ENCODE measurements around the gene ABTB2. TPM values are rescaled to one million over a fixed set of nuclear protein-coding genes. Genes with fewer than 3 reads are reported as not detected.

Gene ABTB2
- total and polyA plus RNA-seq, 2 experiments from 2014 or later = 2.6 to 12.1 TPM

- H3K36me3 ChIP-seq (ENCODE audit: insufficient read depth) = no peaks in the 10 kb centered on the region
- Mint-ChIP-seq H3K36me3 (ENCODE audit: low read depth) (no peaks in the 10 kb centered on the region; the same call in 2 of the 3 replicates), H3K4me3 (no peak overlapping the region), H3K27ac (no peak overlapping the region), H3K27me3 (ENCODE audit: insufficient read depth, low read depth, poor library complexity) (peaks cover 25% of the 10 kb centered on the region), H3K9me3 (no peaks in the 10 kb centered on the region), H3K4me1 (peaks cover 23% of the 10 kb centered on the region)
- H2AFZ ChIP-seq = no peak overlapping the region
- no peak overlapping the region for H3K4me3 ChIP-seq
- no peak for ATAC-seq
- no peak for TF ChIP-seq POLR2AphosphoS5 (IDR thresholded peaks at IDR 0.05; ENCODE audit: low read depth)
- no peak for TF ChIP-seq EZH2phosphoT487 (IDR thresholded peaks at IDR 0.05; ENCODE audit: unreplicated experiment)
- TF ChIP-seq CREB1 (CRISPR knock-in tag; IDR thresholded peaks at IDR 0.05; ENCODE audit: low read depth) = no peak
- peaks cover 5% of the 10 kb centered on the region; the same call in 1 of the 2 replicates for H3F3A ChIP-seq (replicated peaks; ENCODE audit: low read depth)
- peaks cover 8% of the 10 kb centered on the region for H3K4me1 ChIP-seq (ENCODE audit: insufficient read depth)
- H3K9me2 ChIP-seq (ENCODE audit: insufficient read depth) = no peaks in the 10 kb centered on the region
- no peak for DNase-seq (ENCODE audit: low spot score)
- H3K27ac ChIP-seq (ENCODE audit: low read depth) = no peak overlapping the region
- H3K27me3 ChIP-seq (ENCODE audit: insufficient read depth) = peaks cover 32% of the 10 kb centered on the region
- peaks cover 62% of the 10 kb centered on the region for H3K79me2 ChIP-seq (replicated peaks; ENCODE audit: insufficient read depth)
- peaks cover 18% of the 10 kb centered on the region; the same call in 1 of the 2 replicates for H4K20me1 ChIP-seq (replicated peaks; ENCODE audit: insufficient read depth)
- no peak overlapping the region for H3K4me2 ChIP-seq
Measured at GRCh38 chr11:34353881-34354280, 3.9 kb downstream of the ABTB2 start.

- H4K20me1 ChIP-seq (replicated peaks; ENCODE audit: insufficient read depth) = peaks cover 18% of the 10 kb centered on the region; the same call in 1 of the 2 replicates
- no peak for DNase-seq (ENCODE audit: low spot score)
- TF ChIP-seq EZH2 (IDR thresholded peaks at IDR 0.05; ENCODE audit: low read depth, unreplicated experiment) (no peak), ZNF114 (CRISPR knock-in tag; IDR thresholded peaks at IDR 0.05) (no peak), NANOG (IDR thresholded peaks at IDR 0.05; ENCODE audit: borderline replicate concordance) (no peak), JUNB (IDR thresholded peaks at IDR 0.05; ENCODE audit: unreplicated experiment) (no peak), CREB1 (CRISPR knock-in tag; IDR thresholded peaks at IDR 0.05; ENCODE audit: low read depth) (no peak), EZH2phosphoT487 (IDR thresholded peaks at IDR 0.05; ENCODE audit: unreplicated experiment) (no peak), CTCF (conservative IDR thresholded peaks at IDR 0.05; ENCODE audit: low read depth in 2 of 2) (no peak), STAT1 (IDR thresholded peaks at IDR 0.05; ENCODE audit: unreplicated experiment) (no peak), ZNF331 (CRISPR knock-in tag; IDR thresholded peaks at IDR 0.05; ENCODE audit: low read depth) (no peak), POLR2AphosphoS5 (IDR thresholded peaks at IDR 0.05; ENCODE audit: low read depth) (no peak)
- TF ChIP-seq, protein P1, sequence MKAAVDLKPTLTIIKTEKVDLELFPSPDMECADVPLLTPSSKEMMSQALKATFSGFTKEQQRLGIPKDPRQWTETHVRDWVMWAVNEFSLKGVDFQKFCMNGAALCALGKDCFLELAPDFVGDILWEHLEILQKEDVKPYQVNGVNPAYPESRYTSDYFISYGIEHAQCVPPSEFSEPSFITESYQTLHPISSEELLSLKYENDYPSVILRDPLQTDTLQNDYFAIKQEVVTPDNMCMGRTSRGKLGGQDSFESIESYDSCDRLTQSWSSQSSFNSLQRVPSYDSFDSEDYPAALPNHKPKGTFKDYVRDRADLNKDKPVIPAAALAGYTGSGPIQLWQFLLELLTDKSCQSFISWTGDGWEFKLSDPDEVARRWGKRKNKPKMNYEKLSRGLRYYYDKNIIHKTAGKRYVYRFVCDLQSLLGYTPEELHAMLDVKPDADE (IDR thresholded peaks at IDR 0.05) = no peak
- TF ChIP-seq, protein P2, sequence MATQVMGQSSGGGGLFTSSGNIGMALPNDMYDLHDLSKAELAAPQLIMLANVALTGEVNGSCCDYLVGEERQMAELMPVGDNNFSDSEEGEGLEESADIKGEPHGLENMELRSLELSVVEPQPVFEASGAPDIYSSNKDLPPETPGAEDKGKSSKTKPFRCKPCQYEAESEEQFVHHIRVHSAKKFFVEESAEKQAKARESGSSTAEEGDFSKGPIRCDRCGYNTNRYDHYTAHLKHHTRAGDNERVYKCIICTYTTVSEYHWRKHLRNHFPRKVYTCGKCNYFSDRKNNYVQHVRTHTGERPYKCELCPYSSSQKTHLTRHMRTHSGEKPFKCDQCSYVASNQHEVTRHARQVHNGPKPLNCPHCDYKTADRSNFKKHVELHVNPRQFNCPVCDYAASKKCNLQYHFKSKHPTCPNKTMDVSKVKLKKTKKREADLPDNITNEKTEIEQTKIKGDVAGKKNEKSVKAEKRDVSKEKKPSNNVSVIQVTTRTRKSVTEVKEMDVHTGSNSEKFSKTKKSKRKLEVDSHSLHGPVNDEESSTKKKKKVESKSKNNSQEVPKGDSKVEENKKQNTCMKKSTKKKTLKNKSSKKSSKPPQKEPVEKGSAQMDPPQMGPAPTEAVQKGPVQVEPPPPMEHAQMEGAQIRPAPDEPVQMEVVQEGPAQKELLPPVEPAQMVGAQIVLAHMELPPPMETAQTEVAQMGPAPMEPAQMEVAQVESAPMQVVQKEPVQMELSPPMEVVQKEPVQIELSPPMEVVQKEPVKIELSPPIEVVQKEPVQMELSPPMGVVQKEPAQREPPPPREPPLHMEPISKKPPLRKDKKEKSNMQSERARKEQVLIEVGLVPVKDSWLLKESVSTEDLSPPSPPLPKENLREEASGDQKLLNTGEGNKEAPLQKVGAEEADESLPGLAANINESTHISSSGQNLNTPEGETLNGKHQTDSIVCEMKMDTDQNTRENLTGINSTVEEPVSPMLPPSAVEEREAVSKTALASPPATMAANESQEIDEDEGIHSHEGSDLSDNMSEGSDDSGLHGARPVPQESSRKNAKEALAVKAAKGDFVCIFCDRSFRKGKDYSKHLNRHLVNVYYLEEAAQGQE (IDR thresholded peaks at IDR 0.05; ENCODE audit: unreplicated experiment) = no peak
Measured at GRCh38 chr11:34351687-34352469, 5.9 kb downstream of the ABTB2 start.

More at GRCh38 chr11:34351687-34352469, 5.9 kb downstream of the ABTB2 start:
- peaks cover 72% of the 10 kb centered on the region for H3K79me2 ChIP-seq (replicated peaks; ENCODE audit: insufficient read depth)
- ATAC-seq = no peak
- H3K4me2 ChIP-seq = no peak overlapping the region
- H2AFZ ChIP-seq = no peak overlapping the region
- no peaks in the 10 kb centered on the region for H3K9me2 ChIP-seq (ENCODE audit: insufficient read depth)
- peaks cover 24% of the 10 kb centered on the region for H3K27me3 ChIP-seq (ENCODE audit: insufficient read depth)
- peaks cover 23% of the 10 kb centered on the region for H3K4me1 Mint-ChIP-seq
- no peaks in the 10 kb centered on the region for H3F3A ChIP-seq (replicated peaks; ENCODE audit: low read depth)
- H3K27ac ChIP-seq (ENCODE audit: low read depth) = no peak overlapping the region
- peaks cover 23% of the 10 kb centered on the region for H3K27me3 Mint-ChIP-seq (ENCODE audit: insufficient read depth, low read depth, poor library complexity)
- H3K36me3 Mint-ChIP-seq (ENCODE audit: low read depth) = no peaks in the 10 kb centered on the region; the same call in 2 of the 3 replicates
- H3K27ac Mint-ChIP-seq = no peak overlapping the region
- no peaks in the 10 kb centered on the region for H3K9me3 Mint-ChIP-seq
- peaks cover 8% of the 10 kb centered on the region for H3K4me1 ChIP-seq (ENCODE audit: insufficient read depth)
- no peaks in the 10 kb centered on the region for H3K36me3 ChIP-seq (ENCODE audit: insufficient read depth)
- no peak overlapping the region for H3K4me3 ChIP-seq
- H3K4me3 Mint-ChIP-seq = no peak overlapping the region

Measured in GM23338 (cell line).